WTC11 (cell line): Measurements from ENCODE around the gene PCDHGA1. TPM values are rescaled to one million over a fixed set of nuclear protein-coding genes. Genes with fewer than 3 reads are reported as not detected.

Experiments used
- ATAC-seq: fragments of 200-7000 bp; cut with Tn5 transposase; 2 replicates; pipeline ENCODE4 v1.10.0; 2021; ENCODE audit warnings: mild to moderate bottlenecking, moderate library complexity
- CTCF ChIA-PET: fragments of 300-600 bp; sonication (Branson Sonifier 250); formaldehyde crosslinking; loops from one replicate; lab custom pipeline; 2021; ENCODE audit warnings: antibody characterized with exemption; lab: Charles Lee
- POLR2A ChIA-PET: fragments of 350-600 bp; sonication (Branson Sonifier 250); formaldehyde crosslinking; loops from one replicate; lab custom pipeline; 2021; ENCODE audit warnings: antibody characterized with exemption; lab: Charles Lee
- DNase-seq: peaks from one replicate; pipeline ENCODE4 v3.0.0; 2021; ENCODE audit warnings: low spot score
- H3K27ac Mint-ChIP-seq: 2 replicates; pipeline ENCODE4 v1.8.0; 2021; ENCODE audit warnings: mixed read lengths
- H3K27me3 Mint-ChIP-seq: 2 replicates; pipeline ENCODE4 v1.8.0; 2021; ENCODE audit warnings: low read depth, mild to moderate bottlenecking, moderate library complexity, mixed read lengths
- H3K36me3 Mint-ChIP-seq: 2 replicates; pipeline ENCODE4 v1.8.0; 2021; ENCODE audit warnings: mixed read lengths
- H3K4me1 Mint-ChIP-seq: 2 replicates; pipeline ENCODE4 v1.8.0; 2022; ENCODE audit warnings: mixed read lengths
- H3K4me3 Mint-ChIP-seq: 2 replicates; pipeline ENCODE4 v1.8.0; 2021; ENCODE audit warnings: mild to moderate bottlenecking, moderate library complexity, mixed read lengths
- H3K9me3 Mint-ChIP-seq: 2 replicates; pipeline ENCODE4 v1.8.0; 2021; ENCODE audit warnings: mixed read lengths
- ATF1 ChIP-seq: sonication (generic); formaldehyde crosslinking; IDR thresholded peaks from 2 replicates; pipeline ENCODE4 v1.8.1; 2023; ENCODE audit warnings: mild to moderate bottlenecking, moderate library complexity, missing genetic modification reagents
- ETV6 ChIP-seq: sonication (generic); formaldehyde crosslinking; IDR thresholded peaks from 2 replicates; pipeline ENCODE4 v1.8.1; 2022; ENCODE audit warnings: mild to moderate bottlenecking, missing genetic modification reagents
- FOXK1 ChIP-seq: sonication (generic); formaldehyde crosslinking; IDR thresholded peaks from 2 replicates; pipeline ENCODE4 v1.8.0; 2022; ENCODE audit warnings: mild to moderate bottlenecking, moderate library complexity, missing genetic modification reagents
- GTF2I ChIP-seq: fragments of 250-450 bp; sonication (Bioruptor Pico); conservative IDR thresholded peaks from 2 replicates; pipeline ENCODE4 v1.4.0; 2021; ENCODE audit warnings: mild to moderate bottlenecking
- SMAD3 ChIP-seq: sonication (generic); formaldehyde crosslinking; IDR thresholded peaks from 2 replicates; pipeline ENCODE4 v1.8.0; 2022; ENCODE audit warnings: missing genetic modification reagents, mild to moderate bottlenecking, borderline replicate concordance
- SP1 ChIP-seq: sonication (generic); formaldehyde crosslinking; conservative IDR thresholded peaks from 2 replicates; pipeline ENCODE4 v1.8.1; 2022; ENCODE audit warnings: missing genetic modification reagents
- TCF7 ChIP-seq: sonication (generic); formaldehyde crosslinking; IDR thresholded peaks from 2 replicates; pipeline ENCODE4 v1.8.0; 2022; ENCODE audit warnings: mild to moderate bottlenecking, low read depth, missing genetic modification reagents, moderate library complexity
- TEAD4 ChIP-seq: sonication (generic); formaldehyde crosslinking; IDR thresholded peaks from 2 replicates; pipeline ENCODE4 v1.8.0; 2022; ENCODE audit warnings: mild to moderate bottlenecking, missing genetic modification reagents
- TP53 ChIP-seq: sonication (generic); formaldehyde crosslinking; IDR thresholded peaks from 2 replicates; pipeline ENCODE4 v1.8.1; 2023; ENCODE audit warnings: mild to moderate bottlenecking, missing genetic modification reagents
- ZNF232 ChIP-seq: sonication (generic); formaldehyde crosslinking; IDR thresholded peaks from 2 replicates; pipeline ENCODE4 v1.8.0; 2022; ENCODE audit warnings: mild to moderate bottlenecking, missing genetic modification reagents
- ZNF263 ChIP-seq: sonication (generic); formaldehyde crosslinking; IDR thresholded peaks from 2 replicates; pipeline ENCODE4 v1.8.1; 2022; ENCODE audit warnings: low read depth, mild to moderate bottlenecking, moderate library complexity, missing genetic modification reagents
- ZNF396 ChIP-seq: fragments of 250-450 bp; sonication (Bioruptor Pico); IDR thresholded peaks from 2 replicates; pipeline ENCODE4 v1.8.0; 2021; ENCODE audit warnings: mild to moderate bottlenecking, moderate library complexity, borderline replicate concordance
- ZNF416 ChIP-seq: fragments of 250-450 bp; sonication (Bioruptor Pico); IDR thresholded peaks from 2 replicates; pipeline ENCODE4 v1.9.0; 2021; ENCODE audit warnings: mild to moderate bottlenecking, inconsistent platforms
- total RNA-seq: library from RNA; stranded (reverse); gene quantifications from 3 replicates; pipeline ENCODE4 v1.2.3, GENCODE V29; 2021
- TF ChIP-seq, protein P1 (sequence below): sonication (generic); formaldehyde crosslinking; IDR thresholded peaks from 2 replicates; pipeline ENCODE4 v1.8.1; 2023; ENCODE audit warnings: mild to moderate bottlenecking, missing genetic modification reagents, moderate library complexity
- TF ChIP-seq, protein P2 (sequence below): sonication (generic); formaldehyde crosslinking; IDR thresholded peaks from 2 replicates; pipeline ENCODE4 v1.8.0; 2022; ENCODE audit warnings: mild to moderate bottlenecking, missing genetic modification reagents
- TF ChIP-seq, protein P3 (sequence below): sonication (generic); formaldehyde crosslinking; IDR thresholded peaks from 2 replicates; pipeline ENCODE4 v1.8.1; 2023; ENCODE audit warnings: mild to moderate bottlenecking, missing genetic modification reagents, moderate library complexity
- TF ChIP-seq, protein P4 (sequence below): sonication (generic); formaldehyde crosslinking; IDR thresholded peaks from 2 replicates; pipeline ENCODE4 v1.8.1; 2023; ENCODE audit warnings: mild to moderate bottlenecking, moderate library complexity, missing genetic modification reagents
- TF ChIP-seq, protein P5 (sequence below): sonication (generic); formaldehyde crosslinking; IDR thresholded peaks from 2 replicates; pipeline ENCODE4 v1.8.0; 2023; ENCODE audit warnings: missing genetic modification reagents
- TF ChIP-seq, protein P6 (sequence below): fragments of 200-600 bp; IDR thresholded peaks from 2 replicates; pipeline ENCODE4 v1.8.0; 2022; ENCODE audit warnings: antibody characterized with exemption

The PCDHGA1 gene
- total RNA-seq, 1 experiment from 2014 or later: 1.5 TPM

DNA sequence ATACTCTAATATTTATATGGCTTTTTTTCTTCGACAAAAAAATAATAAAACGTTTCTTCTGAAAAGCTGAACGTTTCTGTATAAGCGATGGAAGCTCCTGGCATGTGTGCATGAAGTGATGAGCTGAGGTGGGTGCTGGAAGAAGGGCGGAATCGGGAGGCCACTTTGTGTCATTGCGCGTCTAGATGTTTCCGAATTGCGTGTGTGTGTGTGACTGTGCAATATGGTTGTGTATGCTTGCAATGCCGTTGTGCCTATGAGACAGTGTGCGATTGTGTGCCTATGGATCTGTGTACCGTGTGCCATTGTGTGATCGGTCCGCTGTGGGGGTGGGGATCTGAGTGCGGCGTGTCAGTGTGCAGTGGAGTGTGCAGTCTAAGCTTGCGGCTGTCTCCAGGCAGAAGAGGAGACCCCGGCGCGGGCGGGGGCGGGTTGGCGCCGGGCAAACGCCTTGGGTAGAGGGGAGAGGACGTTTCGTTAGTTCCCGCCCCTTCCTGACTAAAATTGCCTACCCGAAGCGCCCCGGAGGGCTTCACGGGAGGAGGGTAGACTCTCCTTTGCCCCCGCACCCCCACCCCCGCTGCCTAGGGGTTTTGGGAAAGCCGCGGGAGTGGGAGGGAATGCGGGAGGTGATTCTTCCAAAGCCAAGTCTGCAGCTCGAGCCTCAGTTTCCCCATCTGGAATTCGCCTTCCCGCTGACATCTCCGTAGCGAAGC, 182.8 kb downstream of the PCDHGA1 start:
- H3K27ac Mint-ChIP-seq: peak overlapping the region; percentile 94
- peaks cover 23% of the 10 kb centered on the region for H3K36me3 Mint-ChIP-seq
- H3K4me3 Mint-ChIP-seq: peak overlapping the region; percentile 87
- no peaks in the 10 kb centered on the region for H3K27me3 Mint-ChIP-seq
- ATAC-seq: no peak
- no peaks in the 10 kb centered on the region for H3K9me3 Mint-ChIP-seq
- ChIA-PET POLR2A (interaction anchor here (0.7 to 2.5 kb wide), 15 partner anchors 9 to 205 kb away, joined by 3 to 10 read pairs (median 4); partner anchors contain the start of genes PCDHGA10, PCDHGA11, PCDHGA12 and PCDHGC3), CTCF (interaction anchor here (0.6 to 10.5 kb wide), 46 partner anchors 8 to 1392 kb away, joined by 3 to 131 read pairs (median 6); partner anchors contain the start of genes DIAPH1, PCDHB10, PCDHB14 and PCDHB15)
- no peak for TF ChIP-seq ZNF396 (CRISPR knock-in tag)
- TF ChIP-seq, protein P1, sequence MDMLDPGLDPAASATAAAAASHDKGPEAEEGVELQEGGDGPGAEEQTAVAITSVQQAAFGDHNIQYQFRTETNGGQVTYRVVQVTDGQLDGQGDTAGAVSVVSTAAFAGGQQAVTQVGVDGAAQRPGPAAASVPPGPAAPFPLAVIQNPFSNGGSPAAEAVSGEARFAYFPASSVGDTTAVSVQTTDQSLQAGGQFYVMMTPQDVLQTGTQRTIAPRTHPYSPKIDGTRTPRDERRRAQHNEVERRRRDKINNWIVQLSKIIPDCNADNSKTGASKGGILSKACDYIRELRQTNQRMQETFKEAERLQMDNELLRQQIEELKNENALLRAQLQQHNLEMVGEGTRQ (CRISPR knock-in tag): no peak
- TF ChIP-seq, protein P2, sequence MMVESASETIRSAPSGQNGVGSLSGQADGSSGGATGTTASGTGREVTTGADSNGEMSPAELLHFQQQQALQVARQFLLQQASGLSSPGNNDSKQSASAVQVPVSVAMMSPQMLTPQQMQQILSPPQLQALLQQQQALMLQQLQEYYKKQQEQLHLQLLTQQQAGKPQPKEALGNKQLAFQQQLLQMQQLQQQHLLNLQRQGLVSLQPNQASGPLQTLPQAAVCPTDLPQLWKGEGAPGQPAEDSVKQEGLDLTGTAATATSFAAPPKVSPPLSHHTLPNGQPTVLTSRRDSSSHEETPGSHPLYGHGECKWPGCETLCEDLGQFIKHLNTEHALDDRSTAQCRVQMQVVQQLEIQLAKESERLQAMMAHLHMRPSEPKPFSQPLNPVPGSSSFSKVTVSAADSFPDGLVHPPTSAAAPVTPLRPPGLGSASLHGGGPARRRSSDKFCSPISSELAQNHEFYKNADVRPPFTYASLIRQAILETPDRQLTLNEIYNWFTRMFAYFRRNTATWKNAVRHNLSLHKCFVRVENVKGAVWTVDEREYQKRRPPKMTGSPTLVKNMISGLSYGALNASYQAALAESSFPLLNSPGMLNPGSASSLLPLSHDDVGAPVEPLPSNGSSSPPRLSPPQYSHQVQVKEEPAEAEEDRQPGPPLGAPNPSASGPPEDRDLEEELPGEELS (CRISPR knock-in tag): 0 out of 2 replicates have a peak, but pooled peaks have one; percentile 5
- TF ChIP-seq, protein P3, sequence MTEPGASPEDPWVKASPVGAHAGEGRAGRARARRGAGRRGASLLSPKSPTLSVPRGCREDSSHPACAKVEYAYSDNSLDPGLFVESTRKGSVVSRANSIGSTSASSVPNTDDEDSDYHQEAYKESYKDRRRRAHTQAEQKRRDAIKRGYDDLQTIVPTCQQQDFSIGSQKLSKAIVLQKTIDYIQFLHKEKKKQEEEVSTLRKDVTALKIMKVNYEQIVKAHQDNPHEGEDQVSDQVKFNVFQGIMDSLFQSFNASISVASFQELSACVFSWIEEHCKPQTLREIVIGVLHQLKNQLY (CRISPR knock-in tag): no peak
- no peak for TF ChIP-seq ZNF416 (CRISPR knock-in tag)
- TF ChIP-seq TP53: peak; percentile 68; the same call in 1 of the 2 replicates
- TF ChIP-seq, protein P4, sequence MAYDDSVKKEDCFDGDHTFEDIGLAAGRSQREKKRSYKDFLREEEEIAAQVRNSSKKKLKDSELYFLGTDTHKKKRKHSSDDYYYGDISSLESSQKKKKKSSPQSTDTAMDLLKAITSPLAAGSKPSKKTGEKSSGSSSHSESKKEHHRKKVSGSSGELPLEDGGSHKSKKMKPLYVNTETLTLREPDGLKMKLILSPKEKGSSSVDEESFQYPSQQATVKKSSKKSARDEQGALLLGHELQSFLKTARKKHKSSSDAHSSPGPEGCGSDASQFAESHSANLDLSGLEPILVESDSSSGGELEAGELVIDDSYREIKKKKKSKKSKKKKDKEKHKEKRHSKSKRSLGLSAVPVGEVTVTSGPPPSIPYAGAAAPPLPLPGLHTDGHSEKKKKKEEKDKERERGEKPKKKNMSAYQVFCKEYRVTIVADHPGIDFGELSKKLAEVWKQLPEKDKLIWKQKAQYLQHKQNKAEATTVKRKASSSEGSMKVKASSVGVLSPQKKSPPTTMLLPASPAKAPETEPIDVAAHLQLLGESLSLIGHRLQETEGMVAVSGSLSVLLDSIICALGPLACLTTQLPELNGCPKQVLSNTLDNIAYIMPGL (CRISPR knock-in tag): no peak
- 0 out of 2 replicates have a peak, but pooled peaks have one; percentile 2 for TF ChIP-seq SP1
- TF ChIP-seq GTF2I (CRISPR knock-in tag): no peak
- TF ChIP-seq, protein P5, sequence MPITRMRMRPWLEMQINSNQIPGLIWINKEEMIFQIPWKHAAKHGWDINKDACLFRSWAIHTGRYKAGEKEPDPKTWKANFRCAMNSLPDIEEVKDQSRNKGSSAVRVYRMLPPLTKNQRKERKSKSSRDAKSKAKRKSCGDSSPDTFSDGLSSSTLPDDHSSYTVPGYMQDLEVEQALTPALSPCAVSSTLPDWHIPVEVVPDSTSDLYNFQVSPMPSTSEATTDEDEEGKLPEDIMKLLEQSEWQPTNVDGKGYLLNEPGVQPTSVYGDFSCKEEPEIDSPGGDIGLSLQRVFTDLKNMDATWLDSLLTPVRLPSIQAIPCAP: no peak
- TF ChIP-seq TEAD4: no peak
- TF ChIP-seq TCF7 (CRISPR knock-in tag): no peak
- TF ChIP-seq ATF1 (CRISPR knock-in tag): no peak
- TF ChIP-seq, protein P6, sequence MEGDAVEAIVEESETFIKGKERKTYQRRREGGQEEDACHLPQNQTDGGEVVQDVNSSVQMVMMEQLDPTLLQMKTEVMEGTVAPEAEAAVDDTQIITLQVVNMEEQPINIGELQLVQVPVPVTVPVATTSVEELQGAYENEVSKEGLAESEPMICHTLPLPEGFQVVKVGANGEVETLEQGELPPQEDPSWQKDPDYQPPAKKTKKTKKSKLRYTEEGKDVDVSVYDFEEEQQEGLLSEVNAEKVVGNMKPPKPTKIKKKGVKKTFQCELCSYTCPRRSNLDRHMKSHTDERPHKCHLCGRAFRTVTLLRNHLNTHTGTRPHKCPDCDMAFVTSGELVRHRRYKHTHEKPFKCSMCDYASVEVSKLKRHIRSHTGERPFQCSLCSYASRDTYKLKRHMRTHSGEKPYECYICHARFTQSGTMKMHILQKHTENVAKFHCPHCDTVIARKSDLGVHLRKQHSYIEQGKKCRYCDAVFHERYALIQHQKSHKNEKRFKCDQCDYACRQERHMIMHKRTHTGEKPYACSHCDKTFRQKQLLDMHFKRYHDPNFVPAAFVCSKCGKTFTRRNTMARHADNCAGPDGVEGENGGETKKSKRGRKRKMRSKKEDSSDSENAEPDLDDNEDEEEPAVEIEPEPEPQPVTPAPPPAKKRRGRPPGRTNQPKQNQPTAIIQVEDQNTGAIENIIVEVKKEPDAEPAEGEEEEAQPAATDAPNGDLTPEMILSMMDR: no peak
- no peak for TF ChIP-seq ETV6
- no peak for TF ChIP-seq ZNF263 (CRISPR knock-in tag)
- TF ChIP-seq SMAD3 (CRISPR knock-in tag): no peak
- 0 out of 2 replicates have a peak, but pooled peaks have one; percentile 0 for TF ChIP-seq FOXK1 (CRISPR knock-in tag)
- TF ChIP-seq ZNF232 (CRISPR knock-in tag): no peak
- H3K4me1 Mint-ChIP-seq: peaks cover 55% of the 10 kb centered on the region
- peak; percentile 51 for DNase-seq
